Amniotic epithelial cell (primary cell): ENCODE measurements around the gene YES1.

ENCODE experiments used
- DNase-seq: peaks from one replicate; pipeline ENCODE4 v3.0.0-alpha.2; 2010; ENCODE audit warnings: low read depth

Gene YES1

GRCh38 chr18:725646-726045, 86.4 kb downstream of the YES1 start:
- DNase-seq = no peak

- no peak for DNase-seq
Observed at GRCh38 chr18:723541-724080, 88.4 kb downstream of the YES1 start.

GRCh38 chr18:717003-717402, 95.0 kb downstream of the YES1 start:
- no peak for DNase-seq

- DNase-seq = peak; percentile 44
Observed at GRCh38 chr18:715626-716025, 96.4 kb downstream of the YES1 start.

GRCh38 chr18:713135-713490, 98.9 kb downstream of the YES1 start:
- no peak for DNase-seq

GRCh38 chr18:712401-713134, 99.5 kb downstream of the YES1 start, which contains the start of gene ENOSF1:
Gene ENOSF1 (minus strand): TSS chr18:712630. CDS start chr18:712587, 43 bp downstream.
- DNase-seq = peak; percentile 84

- peak; percentile 86 for DNase-seq
Observed at GRCh38 chr18:711657-712400, 100.2 kb downstream of the YES1 start.

GRCh38 chr18:711310-711656, 100.8 kb downstream of the YES1 start:
- DNase-seq = no peak

- no peak for DNase-seq
Observed at GRCh38 chr18:710418-711300, 101.4 kb downstream of the YES1 start.

GRCh38 chr18:709771-710170, 102.3 kb downstream of the YES1 start:
- no peak for DNase-seq

- DNase-seq = no peak
Observed at GRCh38 chr18:708096-708495, 103.9 kb downstream of the YES1 start.

GRCh38 chr18:706405-706804, 105.6 kb downstream of the YES1 start:
- DNase-seq = no peak

GRCh38 chr18:703213-703967, 108.7 kb downstream of the YES1 start:
- peak; percentile 85 for DNase-seq

- no peak for DNase-seq
Observed at GRCh38 chr18:697800-698199, 114.2 kb downstream of the YES1 start.

GRCh38 chr18:697012-697411, 115.0 kb downstream of the YES1 start:
- no peak for DNase-seq

GRCh38 chr18:693466-694187, 118.4 kb downstream of the YES1 start:
- DNase-seq = no peak

GRCh38 chr18:692824-693223, 119.2 kb downstream of the YES1 start:
- no peak for DNase-seq

- no peak for DNase-seq
Observed at GRCh38 chr18:688323-688722, 123.7 kb downstream of the YES1 start.

- peak; percentile 64 for DNase-seq
Observed at GRCh38 chr18:686339-687111, 125.5 kb downstream of the YES1 start.

- DNase-seq = no peak
Observed at GRCh38 chr18:685438-685837, 126.6 kb downstream of the YES1 start.
